Measurements from ENCODE around the gene ATXN7L1. TPM values are rescaled to one million over a fixed set of nuclear protein-coding genes. Genes with fewer than 3 reads are reported as not detected.

The ATXN7L1 gene
- total RNA-seq, 1 donor = 17.3 TPM

DNA sequence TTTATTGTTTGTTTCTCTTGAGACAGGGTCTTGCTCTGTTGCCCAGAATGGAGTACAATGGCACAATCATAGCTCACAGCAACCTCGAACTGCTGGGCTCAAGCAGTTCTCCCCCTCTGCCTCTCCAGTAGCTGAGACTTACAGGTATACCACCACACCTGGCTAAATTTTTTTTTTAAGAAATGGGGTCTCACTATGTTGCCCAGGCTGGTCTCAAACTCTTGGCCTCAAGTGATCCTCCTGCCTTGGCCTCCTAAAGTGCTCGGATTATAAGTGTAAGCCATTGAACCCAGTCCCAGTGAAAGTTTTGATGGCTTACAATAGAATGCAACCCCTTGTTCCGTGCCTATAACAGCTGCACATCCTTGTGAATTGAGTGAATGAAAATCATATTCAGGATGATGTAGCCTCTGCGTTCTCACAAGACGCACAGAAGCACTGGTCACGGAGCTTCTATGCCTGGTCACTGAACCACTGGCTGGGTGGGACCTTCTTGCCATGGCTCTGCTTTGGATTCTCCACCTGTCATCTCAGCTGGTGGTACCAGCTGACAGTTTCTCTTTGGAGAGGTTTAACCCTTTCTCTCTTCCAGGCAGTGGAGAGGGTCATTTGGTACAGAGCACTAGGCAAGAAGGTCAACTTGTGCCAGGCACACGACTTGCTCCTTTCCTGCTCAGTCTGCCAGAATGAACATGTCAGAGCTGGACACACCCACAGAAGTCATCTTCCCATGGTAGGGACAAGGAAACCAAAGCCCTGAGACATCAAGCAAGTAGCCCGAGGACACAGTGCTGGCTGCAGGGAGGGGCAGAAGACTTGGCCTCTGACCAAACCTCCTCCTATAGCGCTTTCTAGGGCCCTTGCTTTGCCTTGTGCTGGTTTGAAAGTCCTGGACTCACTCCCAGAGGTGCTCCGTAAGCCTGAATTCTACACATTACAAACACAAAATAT is 89.6 kb downstream of the ATXN7L1 start:
- H3K4me3 ChIP-seq (ENCODE audit: low read depth, low read length) = no peak overlapping the region
- DNase-seq (ENCODE audit: low read depth) = no peak
- TF ChIP-seq, protein P1, sequence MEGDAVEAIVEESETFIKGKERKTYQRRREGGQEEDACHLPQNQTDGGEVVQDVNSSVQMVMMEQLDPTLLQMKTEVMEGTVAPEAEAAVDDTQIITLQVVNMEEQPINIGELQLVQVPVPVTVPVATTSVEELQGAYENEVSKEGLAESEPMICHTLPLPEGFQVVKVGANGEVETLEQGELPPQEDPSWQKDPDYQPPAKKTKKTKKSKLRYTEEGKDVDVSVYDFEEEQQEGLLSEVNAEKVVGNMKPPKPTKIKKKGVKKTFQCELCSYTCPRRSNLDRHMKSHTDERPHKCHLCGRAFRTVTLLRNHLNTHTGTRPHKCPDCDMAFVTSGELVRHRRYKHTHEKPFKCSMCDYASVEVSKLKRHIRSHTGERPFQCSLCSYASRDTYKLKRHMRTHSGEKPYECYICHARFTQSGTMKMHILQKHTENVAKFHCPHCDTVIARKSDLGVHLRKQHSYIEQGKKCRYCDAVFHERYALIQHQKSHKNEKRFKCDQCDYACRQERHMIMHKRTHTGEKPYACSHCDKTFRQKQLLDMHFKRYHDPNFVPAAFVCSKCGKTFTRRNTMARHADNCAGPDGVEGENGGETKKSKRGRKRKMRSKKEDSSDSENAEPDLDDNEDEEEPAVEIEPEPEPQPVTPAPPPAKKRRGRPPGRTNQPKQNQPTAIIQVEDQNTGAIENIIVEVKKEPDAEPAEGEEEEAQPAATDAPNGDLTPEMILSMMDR (IDR thresholded peaks at IDR 0.05; ENCODE audit: insufficient read depth, low read depth, low read length) = no peak

GRCh38 chr7:105782391-105783042 is 93.9 kb downstream of the ATXN7L1 start:
- H3K4me3 ChIP-seq (ENCODE audit: low read depth, low read length) = no peak overlapping the region
- peak; percentile 86 for DNase-seq (ENCODE audit: low read depth)
- TF ChIP-seq, protein P1 (IDR thresholded peaks at IDR 0.05; ENCODE audit: insufficient read depth, low read depth, low read length) = no peak

DNA sequence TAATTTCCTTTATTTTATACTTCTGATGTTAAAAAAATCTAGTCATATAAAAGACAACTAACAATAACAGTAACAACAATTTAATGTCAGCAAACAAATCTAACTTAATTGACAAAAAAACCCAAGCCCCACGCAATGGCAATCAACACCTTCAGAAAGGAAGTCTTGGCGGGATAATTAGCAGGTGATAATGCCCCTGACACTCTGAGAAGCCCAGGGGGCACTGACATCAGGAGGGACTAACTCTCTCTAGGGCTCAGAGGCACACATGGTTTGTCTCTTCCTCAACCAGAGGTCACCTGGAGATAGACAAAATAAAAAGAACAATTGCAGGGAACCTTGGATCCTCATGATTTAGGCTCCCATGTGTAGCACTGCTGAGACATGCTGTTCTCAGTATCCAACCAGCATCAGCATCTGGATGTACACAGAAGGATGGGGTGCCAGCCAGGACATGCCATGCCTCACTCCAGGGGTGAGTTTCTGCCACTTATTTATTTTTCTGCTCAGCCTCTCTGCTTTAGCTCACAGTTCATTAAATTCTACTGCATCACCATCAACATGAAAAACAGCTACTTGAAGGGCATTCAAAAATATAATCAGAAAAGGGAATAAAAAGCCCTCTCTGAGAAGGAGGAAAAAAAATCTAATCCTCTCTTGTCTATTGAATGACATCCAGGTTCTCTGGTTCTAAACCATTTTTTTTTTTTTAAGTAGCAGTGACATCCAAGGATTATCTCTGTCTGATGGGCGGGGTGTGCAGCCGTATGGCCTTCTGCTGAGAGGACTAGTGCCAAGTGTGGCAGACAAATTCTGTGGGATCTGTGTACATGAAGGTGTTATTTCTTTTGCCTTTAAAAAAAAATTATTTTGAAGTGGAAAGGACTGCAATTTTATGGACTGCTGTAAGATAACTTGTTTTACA is 96.3 kb downstream of the ATXN7L1 start:
- H3K4me3 ChIP-seq (ENCODE audit: low read depth, low read length) = no peak overlapping the region
- TF ChIP-seq, protein P1 (IDR thresholded peaks at IDR 0.05; ENCODE audit: insufficient read depth, low read depth, low read length) = no peak
- no peak for DNase-seq (ENCODE audit: low read depth)

- TF ChIP-seq, protein P1 (IDR thresholded peaks at IDR 0.05; ENCODE audit: insufficient read depth, low read depth, low read length) = no peak
- H3K4me3 ChIP-seq (ENCODE audit: low read depth, low read length) = no peak overlapping the region
- DNase-seq (ENCODE audit: low read depth) = no peak
Observed at GRCh38 chr7:105778956-105779355, 97.4 kb downstream of the ATXN7L1 start.

DNA sequence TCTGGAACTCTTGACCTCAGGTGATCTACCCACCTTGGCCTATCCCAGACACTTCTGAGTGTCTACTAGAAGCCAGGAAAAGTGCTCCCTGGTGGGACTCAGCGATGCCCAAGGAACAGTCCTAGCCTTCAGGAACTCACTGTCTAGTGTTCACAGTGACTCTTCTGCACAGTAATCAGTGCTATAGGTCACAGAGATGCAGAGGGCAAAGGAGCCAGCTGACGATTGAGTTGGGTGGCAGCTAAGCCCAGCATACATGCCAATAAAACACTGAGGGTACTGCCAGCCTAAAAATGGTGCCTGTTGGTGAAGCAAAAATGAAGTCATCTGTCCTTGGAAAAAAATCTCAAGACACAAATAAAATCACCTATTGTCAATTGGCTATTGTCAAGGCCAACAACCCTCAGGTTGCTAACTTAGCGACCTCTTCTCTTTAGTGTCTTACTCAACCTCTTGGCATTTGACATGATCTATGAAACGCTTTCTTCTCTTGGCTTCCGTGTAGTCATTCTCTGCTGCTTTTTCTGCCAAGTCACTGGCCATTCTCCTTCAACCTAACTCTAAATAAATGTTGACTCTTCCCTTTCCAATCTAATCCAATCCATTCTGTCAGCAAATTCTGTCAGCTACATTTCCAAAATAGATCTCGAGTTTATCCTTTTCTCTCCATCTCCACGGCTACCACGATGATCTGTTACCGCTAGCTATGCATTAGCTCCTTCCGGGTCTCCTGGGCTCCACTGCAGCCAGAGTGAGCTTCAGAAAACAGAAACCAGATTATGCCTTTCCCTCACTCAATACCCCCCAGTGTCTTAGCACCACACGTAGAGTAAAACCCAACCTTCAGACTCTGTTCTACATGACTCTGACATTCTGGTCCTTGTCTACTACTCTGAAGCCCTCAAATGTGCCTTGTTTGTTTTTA is 99.2 kb downstream of the ATXN7L1 start:
- TF ChIP-seq, protein P1 (IDR thresholded peaks at IDR 0.05; ENCODE audit: insufficient read depth, low read depth, low read length) = no peak
- H3K4me3 ChIP-seq (ENCODE audit: low read depth, low read length) = no peak overlapping the region
- no peak for DNase-seq (ENCODE audit: low read depth)

Data from fibroblast of villous mesenchyme (primary cell).